Endothelial cell of umbilical vein (primary cell): ENCODE results near the gene CALD1. TPM values are rescaled to one million over a fixed set of nuclear protein-coding genes. Genes with fewer than 3 reads are reported as not detected.
A peak's percentile ranks its signal among the peaks of the same experiment; 100 is the strongest.

Source experiments
- BruUV-seq: library from RNA; stranded (reverse); fragments of 400-500 nt; replicated peaks from 2 replicates; lab custom pipeline; 2021; lab: Mats Ljungman, UMichigan
- CTCF ChIA-PET: fragments of 300-600, 350-600 bp; sonication (Branson Sonifier 250); formaldehyde crosslinking; loops from one replicate; lab custom pipeline; 2021; ENCODE audit warnings: antibody characterized with exemption, inconsistent platforms; lab: Charles Lee
- POLR2A ChIA-PET: fragments of 300-600, 350-600 bp; sonication (Branson Sonifier 250); formaldehyde crosslinking; loops from one replicate; lab custom pipeline; 2021; ENCODE audit warnings: antibody characterized with exemption, inconsistent platforms; lab: Charles Lee
- DNase-seq: peaks from one replicate; pipeline ENCODE4 v3.0.0-alpha.2; 2011; ENCODE audit warnings: low read depth, low spot score
- FAIRE-seq: peaks from 2 replicates; lab custom pipeline; 2011; peaks lifted over from hg19 to GRCh38; lab: Jason Lieb, UNC
- H2AFZ ChIP-seq: 2 replicates; pipeline ENCODE4 v1.6.0; 2012; ENCODE audit warnings: low read depth, low read length, control low read depth, inconsistent platforms
- H3K27ac ChIP-seq: 2 replicates; pipeline ENCODE4 v1.5.1; 2011; ENCODE audit warnings: low read depth, mild to moderate bottlenecking, control low read depth, low read length, moderate library complexity; ENCODE audit not compliant: insufficient read depth
- H3K27me3 ChIP-seq, 2 experiments: 2 replicates each; pipeline versions ENCODE4 v1.6.0 to v1.6.1; 2011; ENCODE audit warnings: low read length in 2 of 2, mixed read lengths in 1 of 2; ENCODE audit not compliant: control insufficient read depth in 2 of 2, insufficient read depth in 2 of 2
- H3K36me3 ChIP-seq, 2 experiments: 2 replicates in 1 of 2; 3 replicates in 1 of 2; pipeline ENCODE4 v1.5.1; 2011; ENCODE audit warnings: low read length in 2 of 2, mild to moderate bottlenecking in 1 of 2, moderate library complexity in 1 of 2; ENCODE audit not compliant: control insufficient read depth in 2 of 2, insufficient read depth in 2 of 2; ENCODE audit errors: extremely low read depth in 1 of 2
- H3K4me1 ChIP-seq: 3 replicates; pipeline ENCODE4 v1.5.1; 2011; ENCODE audit warnings: mild to moderate bottlenecking, low read length; ENCODE audit not compliant: control insufficient read depth, insufficient read depth; ENCODE audit errors: extremely low read depth
- H3K4me2 ChIP-seq: 2 replicates; pipeline ENCODE4 v1.6.1; 2011; ENCODE audit warnings: low read length, control low read depth, mixed read lengths; ENCODE audit not compliant: insufficient read depth
- H3K4me3 ChIP-seq, 3 experiments: fragments of 200-600 bp in 1 of 3; sonication (generic), shearing (Covaris generic) in 1 of 3; replicated peaks in 1 of 3; 2 replicates each; pipeline ENCODE4 v1.5.1; 2011 to 2016; ENCODE audit warnings: control low read depth in 3 of 3, low read length in 3 of 3, mild to moderate bottlenecking in 2 of 3, inconsistent platforms in 1 of 3, low read depth in 1 of 3, moderate library complexity in 1 of 3; ENCODE audit not compliant: insufficient read depth in 1 of 3
- H3K79me2 ChIP-seq: 2 replicates; pipeline ENCODE4 v1.6.0; 2012; ENCODE audit warnings: low read length, inconsistent platforms; ENCODE audit not compliant: control insufficient read depth, insufficient read depth
- H3K9ac ChIP-seq: replicated peaks from 2 replicates; pipeline ENCODE3; 2011; ENCODE audit warnings: low read length, control low read depth; ENCODE audit not compliant: insufficient read depth; ENCODE audit errors: extremely low read depth
- H3K9me1 ChIP-seq: replicated peaks from 3 replicates; pipeline ENCODE4 v1.6.0; 2011; ENCODE audit warnings: mild to moderate bottlenecking, low read length; ENCODE audit not compliant: control insufficient read depth, insufficient read depth; ENCODE audit errors: extremely low read depth
- H3K9me3 ChIP-seq: replicated peaks from 2 replicates; pipeline ENCODE4 v1.5.1; 2012; ENCODE audit warnings: low read length, inconsistent platforms; ENCODE audit not compliant: control insufficient read depth, insufficient read depth
- H4K20me1 ChIP-seq: replicated peaks from 2 replicates; pipeline ENCODE3; 2011; ENCODE audit warnings: mild to moderate bottlenecking, low read length; ENCODE audit not compliant: control insufficient read depth, insufficient read depth; ENCODE audit errors: extremely low read depth
- EZH2 ChIP-seq: IDR thresholded peaks from 2 replicates; pipeline ENCODE4 v1.6.1; 2012; ENCODE audit warnings: borderline replicate concordance, low read depth, mild to moderate bottlenecking, moderate library complexity, low read length, inconsistent platforms; ENCODE audit not compliant: severe bottlenecking
- FOS ChIP-seq: IDR thresholded peaks from 2 replicates; pipeline ENCODE4 v1.6.1; 2011; ENCODE audit warnings: mild to moderate bottlenecking, low read length, moderate library complexity, borderline replicate concordance; ENCODE audit not compliant: insufficient read depth
- GATA2 ChIP-seq: IDR thresholded peaks from 2 replicates; pipeline ENCODE4 v1.7.0; 2011; ENCODE audit warnings: low read depth, mild to moderate bottlenecking, moderate library complexity, mixed read lengths, low read length; ENCODE audit not compliant: insufficient read length, insufficient read depth
- JUN ChIP-seq: IDR thresholded peaks from 2 replicates; pipeline ENCODE4 v1.6.1; 2011; ENCODE audit warnings: borderline replicate concordance, low read depth; ENCODE audit not compliant: insufficient read length, insufficient read depth
- MYC ChIP-seq: IDR thresholded peaks from one replicate; pipeline ENCODE4 v1.6.1; 2011; ENCODE audit warnings: mild to moderate bottlenecking, low read depth, low read length
- POLR2A ChIP-seq: IDR thresholded peaks from 2 replicates; pipeline ENCODE4 v1.6.1; 2012; ENCODE audit warnings: low read depth, mild to moderate bottlenecking, control low read depth, low read length
- POLR2AphosphoS5 ChIP-seq: IDR thresholded peaks from 2 replicates; pipeline ENCODE4 v1.6.1; 2012; ENCODE audit warnings: low read depth, mild to moderate bottlenecking, control low read depth, low read length, moderate library complexity; ENCODE audit not compliant: insufficient read depth
- dilution Hi-C: fragments of 300-500 bp; cut with MboI; formaldehyde crosslinking; loops from one replicate; pipeline ENCODE4 v1.15.0; 2019; ENCODE audit warnings: low sequenced_read_pairs; ENCODE audit not compliant: extremely low pct_ligation_motif_present
- intact Hi-C: fragments of 100-400 bp; cut with micrococcal nuclease; formaldehyde crosslinking; loops from one replicate; pipeline ENCODE4 v1.10.0; 2022
- polyA plus RNA-seq, 4 experiments: library from polyadenylated mRNA; depleted of rRNA in 3 of 4; stranded (reverse) in 3 of 4; unstranded in 1 of 4; fragments of >200 nt; gene quantifications; 2 replicates each; pipeline versions ENCODE4 v1.2.1 to v1.2.3, GENCODE V29; 2011 to 2012; ENCODE audit warnings: missing spikeins in 1 of 4
- total RNA-seq: library from RNA; stranded (reverse); gene quantifications from 2 replicates; pipeline ENCODE4 v1.2.3, GENCODE V29; 2021
- TF ChIP-seq, protein P1 (sequence below), 2 donors: IDR thresholded peaks; 1 replicate in 1 of 2; 2 replicates in 1 of 2; pipeline ENCODE4 v1.5.1; 2011; ENCODE audit warnings: low read length in 2 of 2, mild to moderate bottlenecking in 2 of 2, moderate library complexity in 2 of 2, control low read depth in 1 of 2, inconsistent platforms in 1 of 2, low read depth in 1 of 2; ENCODE audit not compliant: insufficient read depth in 1 of 2; ENCODE audit errors: extremely low read depth in 1 of 2
- TF ChIP-seq, protein P2 (sequence below): IDR thresholded peaks from 2 replicates; pipeline ENCODE4 v1.6.1; 2011; ENCODE audit not compliant: insufficient read depth, insufficient read length

Gene CALD1
- total and polyA plus RNA-seq, 2 donors (not counting 3 experiments of a cell fraction or from before 2014, with no cell fraction given) = 136 to 307 TPM

GRCh38 chr7:134766779-134767519 is 12.5 kb upstream of the CALD1 start:
- ChIA-PET POLR2A (no interaction called here), CTCF (interaction anchor here (0.6 to 3.3 kb wide), 6 partner anchors 9 to 66 kb away, joined by 3 to 19 read pairs (median 6); no protein-coding TSS in a partner anchor)
- Histone ChIP-seq H3K4me3 (no peak overlapping the region), H3K9ac (no peak overlapping the region), H3K79me2 (no peaks in the 10 kb centered on the region), H3K4me1 (no peaks in the 10 kb centered on the region), H2AFZ (peak overlapping the region; percentile 28), H3K9me3 (no peaks in the 10 kb centered on the region), H4K20me1 (no peaks in the 10 kb centered on the region), H3K4me2 (no peak overlapping the region), H3K36me3 (no peaks in the 10 kb centered on the region), H3K27me3 (no peaks in the 10 kb centered on the region), H3K9me1 (no peaks in the 10 kb centered on the region), H3K27ac (no peak overlapping the region)
- TF ChIP-seq FOS = no peak
- TF ChIP-seq, protein P1, sequence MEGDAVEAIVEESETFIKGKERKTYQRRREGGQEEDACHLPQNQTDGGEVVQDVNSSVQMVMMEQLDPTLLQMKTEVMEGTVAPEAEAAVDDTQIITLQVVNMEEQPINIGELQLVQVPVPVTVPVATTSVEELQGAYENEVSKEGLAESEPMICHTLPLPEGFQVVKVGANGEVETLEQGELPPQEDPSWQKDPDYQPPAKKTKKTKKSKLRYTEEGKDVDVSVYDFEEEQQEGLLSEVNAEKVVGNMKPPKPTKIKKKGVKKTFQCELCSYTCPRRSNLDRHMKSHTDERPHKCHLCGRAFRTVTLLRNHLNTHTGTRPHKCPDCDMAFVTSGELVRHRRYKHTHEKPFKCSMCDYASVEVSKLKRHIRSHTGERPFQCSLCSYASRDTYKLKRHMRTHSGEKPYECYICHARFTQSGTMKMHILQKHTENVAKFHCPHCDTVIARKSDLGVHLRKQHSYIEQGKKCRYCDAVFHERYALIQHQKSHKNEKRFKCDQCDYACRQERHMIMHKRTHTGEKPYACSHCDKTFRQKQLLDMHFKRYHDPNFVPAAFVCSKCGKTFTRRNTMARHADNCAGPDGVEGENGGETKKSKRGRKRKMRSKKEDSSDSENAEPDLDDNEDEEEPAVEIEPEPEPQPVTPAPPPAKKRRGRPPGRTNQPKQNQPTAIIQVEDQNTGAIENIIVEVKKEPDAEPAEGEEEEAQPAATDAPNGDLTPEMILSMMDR (IDR thresholded peaks at IDR 0.05; ENCODE audit: extremely low read depth in 1 of 2, insufficient read depth in 1 of 2, low read depth in 1 of 2, low read length in 2 of 2) = no peak
- FAIRE-seq = no peak
- intact Hi-C loops (no loop called here), dilution Hi-C loops (no loop called here)
- no peak for DNase-seq
- BruUV-seq = no TSS peak

DNA sequence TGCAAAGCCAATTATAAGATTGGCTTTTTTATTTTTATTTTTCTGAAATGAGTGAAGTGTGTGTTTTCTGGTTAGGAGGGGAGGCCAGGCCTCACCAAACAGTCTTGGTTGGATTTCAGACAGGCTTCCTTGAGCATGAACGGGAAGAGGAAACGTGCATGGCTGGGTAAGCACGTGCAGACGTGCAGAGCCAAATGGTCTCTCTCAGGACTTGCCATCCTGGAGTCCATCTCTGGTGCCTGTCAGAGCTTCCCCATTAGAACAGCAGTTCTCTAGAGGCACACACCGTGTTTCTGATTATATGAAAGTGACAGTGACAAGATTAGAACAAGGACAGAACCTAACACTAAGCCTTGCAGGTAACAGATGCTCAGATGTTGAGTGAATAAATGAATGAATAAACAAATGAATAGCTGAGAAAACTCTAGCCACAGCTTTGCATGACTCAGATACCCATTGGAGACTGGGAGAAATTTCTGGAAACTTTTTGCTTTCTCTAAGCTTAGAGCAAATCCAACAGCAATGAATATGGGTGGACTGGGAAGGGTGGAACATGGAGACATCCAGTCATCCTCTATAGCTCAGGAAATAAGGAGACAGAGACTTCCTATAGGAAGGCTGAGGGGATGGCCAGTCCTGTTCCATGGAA is 11.8 kb upstream of the CALD1 start:
- FAIRE-seq = no peak
- Histone ChIP-seq H3K4me1 (no peaks in the 10 kb centered on the region), H4K20me1 (no peaks in the 10 kb centered on the region), H2AFZ (no peak overlapping the region), H3K9ac (no peak overlapping the region), H3K4me2 (no peak overlapping the region), H3K9me1 (no peaks in the 10 kb centered on the region), H3K27ac (no peak overlapping the region), H3K4me3 (no peak overlapping the region), H3K27me3 (no peaks in the 10 kb centered on the region), H3K9me3 (no peaks in the 10 kb centered on the region), H3K36me3 (no peaks in the 10 kb centered on the region), H3K79me2 (no peaks in the 10 kb centered on the region)
- TF ChIP-seq POLR2A (no peak), GATA2 (no peak), EZH2 (no peak), JUN (no peak), FOS (no peak), MYC (no peak), POLR2AphosphoS5 (no peak)
- TF ChIP-seq, protein P1 (IDR thresholded peaks at IDR 0.05; ENCODE audit: extremely low read depth in 1 of 2, insufficient read depth in 1 of 2, low read depth in 1 of 2, low read length in 2 of 2) = no peak
- TF ChIP-seq, protein P2, sequence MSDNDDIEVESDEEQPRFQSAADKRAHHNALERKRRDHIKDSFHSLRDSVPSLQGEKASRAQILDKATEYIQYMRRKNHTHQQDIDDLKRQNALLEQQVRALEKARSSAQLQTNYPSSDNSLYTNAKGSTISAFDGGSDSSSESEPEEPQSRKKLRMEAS = no peak
- CTCF ChIA-PET = interaction anchor here (1.3 to 3.3 kb wide), 6 partner anchors 9 to 67 kb away, joined by 5 to 19 read pairs (median 8); no protein-coding TSS in a partner anchor
- BruUV-seq = no TSS peak
- intact Hi-C loops (no loop called here), dilution Hi-C loops (no loop called here)
- POLR2A ChIA-PET = no interaction called here
- DNase-seq = no peak
